HepG2 (cell line): ENCODE data around the gene CLDN14. TPM values are rescaled to one million over a fixed set of nuclear protein-coding genes. Genes with fewer than 3 reads are reported as not detected.

Experiments used
- ARNTL ChIP-seq: sonication (generic); formaldehyde crosslinking; IDR thresholded peaks from 2 replicates; pipeline ENCODE4 v1.4.0; 2020; ENCODE audit warnings: mild to moderate bottlenecking, missing genetic modification reagents
- ATF2 ChIP-seq: sonication (generic); formaldehyde crosslinking; IDR thresholded peaks from 2 replicates; pipeline ENCODE4 v1.4.0; 2020; ENCODE audit warnings: missing genetic modification reagents
- FOXC1 ChIP-seq: sonication (generic); formaldehyde crosslinking; IDR thresholded peaks from 2 replicates; pipeline ENCODE4 v1.8.0; 2022; ENCODE audit warnings: mild to moderate bottlenecking, missing genetic modification reagents, borderline replicate concordance
- GMEB1 ChIP-seq: sonication (generic); formaldehyde crosslinking; IDR thresholded peaks from 2 replicates; pipeline ENCODE4 v1.5.1; 2020; ENCODE audit warnings: missing genetic modification reagents, mild to moderate bottlenecking, borderline replicate concordance
- HOXD1 ChIP-seq: sonication (generic); formaldehyde crosslinking; IDR thresholded peaks from 2 replicates; pipeline ENCODE4 v1.5.0; 2020; ENCODE audit warnings: missing genetic modification reagents
- IRF1 ChIP-seq: sonication (generic); formaldehyde crosslinking; IDR thresholded peaks from 2 replicates; pipeline ENCODE4 v1.4.0; 2020; ENCODE audit warnings: low read depth, mild to moderate bottlenecking, missing genetic modification reagents
- KAT2B ChIP-seq: fragments of 150-350 bp; IDR thresholded peaks from 2 replicates; pipeline ENCODE4 v1.6.1; 2014; ENCODE audit warnings: low read depth, low read length, borderline replicate concordance
- KDM1A ChIP-seq: IDR thresholded peaks from 2 replicates; pipeline ENCODE4 v1.6.1; 2016; ENCODE audit warnings: missing compliant biosample characterization
- KDM2A ChIP-seq: sonication (generic); formaldehyde crosslinking; IDR thresholded peaks from 2 replicates; pipeline ENCODE4 v1.4.0; 2020; ENCODE audit warnings: low read depth, missing genetic modification reagents, borderline replicate concordance
- MTERF4 ChIP-seq: sonication (generic); formaldehyde crosslinking; IDR thresholded peaks from 2 replicates; pipeline ENCODE4 v1.8.0; 2023; ENCODE audit warnings: mild to moderate bottlenecking, missing genetic modification reagents
- NRL ChIP-seq: sonication (generic); formaldehyde crosslinking; IDR thresholded peaks from 2 replicates; pipeline ENCODE4 v1.5.0; 2020; ENCODE audit warnings: missing genetic modification reagents, mild to moderate bottlenecking, moderate library complexity, borderline replicate concordance
- SKIL ChIP-seq: sonication (generic); formaldehyde crosslinking; IDR thresholded peaks from 2 replicates; pipeline ENCODE4 v1.8.0; 2022; ENCODE audit warnings: missing genetic modification reagents, mild to moderate bottlenecking, moderate library complexity, borderline replicate concordance
- SP4 ChIP-seq: sonication (generic); formaldehyde crosslinking; IDR thresholded peaks from 2 replicates; pipeline ENCODE4 v1.8.1; 2023; ENCODE audit warnings: mild to moderate bottlenecking, missing genetic modification reagents
- TBX3 ChIP-seq: fragments of 450-650 bp; IDR thresholded peaks from 2 replicates; pipeline ENCODE4 v1.6.1; 2017; ENCODE audit warnings: antibody characterized with exemption, mild to moderate bottlenecking, inconsistent platforms, borderline replicate concordance
- XRCC5 ChIP-seq: fragments of 200-400 bp; formaldehyde crosslinking; optimal IDR thresholded peaks from 2 replicates; pipeline ENCODE3; 2017; ENCODE audit warnings: mild to moderate bottlenecking, low read length
- ZNF138 ChIP-seq: sonication (generic); formaldehyde crosslinking; IDR thresholded peaks from 2 replicates; pipeline ENCODE4 v1.5.0; 2020; ENCODE audit warnings: mild to moderate bottlenecking, low read depth, missing genetic modification reagents
- ZNF251 ChIP-seq: sonication (generic); formaldehyde crosslinking; IDR thresholded peaks from 2 replicates; pipeline ENCODE4 v1.9.0; 2021; ENCODE audit warnings: mild to moderate bottlenecking, missing genetic modification reagents
- ZNF260 ChIP-seq: sonication (generic); formaldehyde crosslinking; IDR thresholded peaks from 2 replicates; pipeline ENCODE4 v1.4.0; 2020; ENCODE audit warnings: missing genetic modification reagents, low read depth, mild to moderate bottlenecking, borderline replicate concordance
- ZNF331 ChIP-seq: sonication (generic); formaldehyde crosslinking; IDR thresholded peaks from 2 replicates; pipeline ENCODE4 v1.4.0; 2020; ENCODE audit warnings: missing genetic modification reagents
- ZNF414 ChIP-seq: sonication (generic); formaldehyde crosslinking; IDR thresholded peaks from 2 replicates; pipeline ENCODE4 v1.5.0; 2020; ENCODE audit warnings: missing genetic modification reagents
- ZNF556 ChIP-seq: sonication (generic); formaldehyde crosslinking; IDR thresholded peaks from 2 replicates; pipeline ENCODE4 v1.4.0; 2020; ENCODE audit warnings: mild to moderate bottlenecking, missing genetic modification reagents, borderline replicate concordance
- ZNF567 ChIP-seq: sonication (generic); formaldehyde crosslinking; IDR thresholded peaks from 2 replicates; pipeline ENCODE4 v1.8.1; 2023; ENCODE audit warnings: mild to moderate bottlenecking, missing genetic modification reagents, borderline replicate concordance
- polyA plus RNA-seq, 8 experiments: library from polyadenylated mRNA; depleted of rRNA in 3 of 8; stranded (reverse) in 7 of 8; unstranded in 1 of 8; fragments of >200 nt; fragmentation: Illumina TruSeq in 4 of 8; extraction: Trizol in 4 of 8; gene quantifications; 2 replicates each; pipeline versions ENCODE4 v1.2.1 to v1.2.3, GENCODE V29; 2011 to 2016; ENCODE audit warnings: low read depth in 4 of 8, missing spikeins in 1 of 8, mixed read lengths in 1 of 8; ENCODE audit not compliant: insufficient read depth in 1 of 8
- total RNA-seq, 5 experiments: library from RNA; depleted of rRNA; stranded (reverse); fragments of >200 nt; fragmentation: Illumina TruSeq; extraction: Trizol; gene quantifications; 2 replicates each; pipeline ENCODE4 v1.2.3, GENCODE V29; 2016; ENCODE audit warnings: low read depth in 1 of 5

Gene CLDN14
- total and polyA plus RNA-seq, 2 of the 13 experiments (the other 11 are each of a cell fraction or from before 2014, with no cell fraction given) = 1.1 to 1.4 TPM

GRCh38 chr21:36481639-36482038 is 1.7 kb upstream of the CLDN14 start (continued):
- TF ChIP-seq ZNF138 (CRISPR knock-in tag) (no peak), IRF1 (CRISPR knock-in tag) (no peak), FOXC1 (CRISPR knock-in tag) (no peak; the same call in 1 of the 2 replicates), ZNF331 (CRISPR knock-in tag) (peak; percentile 89; the same call in 1 of the 2 replicates), GMEB1 (peak; percentile 13; the same call in 1 of the 2 replicates), ZNF260 (CRISPR knock-in tag) (no peak), XRCC5 (no peak), ZNF556 (CRISPR knock-in tag) (peak; percentile 63; the same call in 1 of the 2 replicates), ZNF251 (CRISPR knock-in tag) (no peak), NRL (CRISPR knock-in tag) (no peak), ZNF567 (CRISPR knock-in tag) (no peak), KDM1A (CRISPR knock-in tag) (peak; percentile 93), SP4 (no peak), SKIL (CRISPR knock-in tag) (peak; percentile 29; the same call in 1 of the 2 replicates), ATF2 (peak; percentile 78; the same call in 1 of the 2 replicates), ZNF414 (CRISPR knock-in tag) (0 out of 2 replicates have a peak, but pooled peaks have one; percentile 51), KAT2B (peak; percentile 90), TBX3 (peak; percentile 58; the same call in 1 of the 2 replicates), KDM2A (CRISPR knock-in tag) (no peak), ARNTL (CRISPR knock-in tag) (0 out of 2 replicates have a peak, but pooled peaks have one; percentile 43), HOXD1 (0 out of 2 replicates have a peak, but pooled peaks have one; percentile 56), MTERF4 (CRISPR knock-in tag) (no peak)
